Chondrocyte (in vitro differentiated cells): ENCODE results near the gene TNPO3. TPM values are rescaled to one million over a fixed set of nuclear protein-coding genes. Genes with fewer than 3 reads are reported as not detected.

Experiments used
- DNase-seq: peaks from one replicate; pipeline ENCODE4 v3.0.0; 2021; ENCODE audit warnings: mixed read lengths, low spot score
- H3K27ac Mint-ChIP-seq: one replicate; pipeline ENCODE4 v1.8.0; 2021; ENCODE audit warnings: mild to moderate bottlenecking, moderate library complexity, mixed read lengths; ENCODE audit not compliant: unreplicated experiment
- H3K27me3 Mint-ChIP-seq: 2 replicates; pipeline ENCODE4 v1.8.0; 2021; ENCODE audit warnings: low read depth, mixed read lengths
- H3K36me3 Mint-ChIP-seq: 2 replicates; pipeline ENCODE4 v1.8.0; 2021; ENCODE audit warnings: low read depth, mixed read lengths
- H3K4me1 Mint-ChIP-seq: 2 replicates; pipeline ENCODE4 v1.8.0; 2021; ENCODE audit warnings: low read depth, mild to moderate bottlenecking, mixed read lengths
- H3K4me3 Mint-ChIP-seq: one replicate; pipeline ENCODE4 v1.8.0; 2021; ENCODE audit warnings: mild to moderate bottlenecking, moderate library complexity, mixed read lengths; ENCODE audit not compliant: unreplicated experiment
- H3K9me3 Mint-ChIP-seq: 2 replicates; pipeline ENCODE4 v1.8.0; 2021; ENCODE audit warnings: low read depth, mixed read lengths
- total RNA-seq: library from RNA; stranded (reverse); gene quantifications from 3 replicates; pipeline ENCODE4 v1.2.1, GENCODE V29; 2021
- TF ChIP-seq, protein P1 (sequence below): fragments of 200-600 bp; sonication (generic); IDR thresholded peaks from 2 replicates; pipeline ENCODE4 v1.5.0; 2021; ENCODE audit warnings: antibody characterized with exemption, mild to moderate bottlenecking, moderate library complexity

Gene TNPO3
- total RNA-seq, 1 donor from 2014 or later = 44.0 TPM

DNA sequence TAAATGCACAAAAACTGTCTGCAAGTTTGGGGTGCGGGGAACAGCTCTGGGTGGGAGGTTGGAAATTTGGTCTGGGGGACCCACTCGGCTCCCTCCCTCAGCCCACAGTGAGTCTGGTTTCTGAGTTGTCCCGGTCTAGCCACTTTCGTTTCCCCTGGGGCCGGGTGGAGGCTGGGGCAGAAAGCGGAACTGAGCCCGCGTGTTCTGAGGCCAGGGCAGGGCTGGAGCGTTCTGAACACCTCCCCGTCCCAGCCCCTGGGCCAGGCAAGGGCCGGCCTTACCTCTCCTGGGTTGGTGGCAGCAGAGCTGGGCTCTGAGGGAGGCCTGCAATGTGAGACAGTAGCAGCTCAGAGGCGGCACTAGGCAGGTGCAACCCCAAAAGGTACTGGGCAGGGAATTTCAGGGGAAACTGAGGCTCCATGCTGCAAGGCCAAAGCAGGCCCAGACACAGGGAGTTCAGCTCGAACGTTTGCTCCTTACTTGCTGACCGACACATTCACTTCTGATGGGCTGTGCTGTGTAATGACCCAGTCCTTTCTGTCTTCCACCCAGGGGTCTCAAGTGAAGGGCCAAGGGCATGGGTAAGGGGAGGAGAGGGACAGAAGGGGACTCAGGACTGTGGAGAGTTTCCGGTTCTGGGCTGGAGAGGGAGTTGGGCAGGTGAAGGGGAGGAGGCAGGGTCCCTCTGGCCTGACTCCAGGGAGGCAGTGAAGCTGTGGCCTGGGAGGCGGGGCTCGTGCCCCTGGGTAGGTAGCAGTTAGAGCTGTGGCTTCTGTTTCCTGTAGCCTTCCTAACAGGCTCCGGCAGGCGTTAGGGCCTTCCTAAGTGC, 114.2 kb downstream of the TNPO3 start:
- H3K27ac Mint-ChIP-seq = no peak overlapping the region
- H3K9me3 Mint-ChIP-seq = no peaks in the 10 kb centered on the region
- peaks cover 20% of the 10 kb centered on the region for H3K27me3 Mint-ChIP-seq
- TF ChIP-seq, protein P1, sequence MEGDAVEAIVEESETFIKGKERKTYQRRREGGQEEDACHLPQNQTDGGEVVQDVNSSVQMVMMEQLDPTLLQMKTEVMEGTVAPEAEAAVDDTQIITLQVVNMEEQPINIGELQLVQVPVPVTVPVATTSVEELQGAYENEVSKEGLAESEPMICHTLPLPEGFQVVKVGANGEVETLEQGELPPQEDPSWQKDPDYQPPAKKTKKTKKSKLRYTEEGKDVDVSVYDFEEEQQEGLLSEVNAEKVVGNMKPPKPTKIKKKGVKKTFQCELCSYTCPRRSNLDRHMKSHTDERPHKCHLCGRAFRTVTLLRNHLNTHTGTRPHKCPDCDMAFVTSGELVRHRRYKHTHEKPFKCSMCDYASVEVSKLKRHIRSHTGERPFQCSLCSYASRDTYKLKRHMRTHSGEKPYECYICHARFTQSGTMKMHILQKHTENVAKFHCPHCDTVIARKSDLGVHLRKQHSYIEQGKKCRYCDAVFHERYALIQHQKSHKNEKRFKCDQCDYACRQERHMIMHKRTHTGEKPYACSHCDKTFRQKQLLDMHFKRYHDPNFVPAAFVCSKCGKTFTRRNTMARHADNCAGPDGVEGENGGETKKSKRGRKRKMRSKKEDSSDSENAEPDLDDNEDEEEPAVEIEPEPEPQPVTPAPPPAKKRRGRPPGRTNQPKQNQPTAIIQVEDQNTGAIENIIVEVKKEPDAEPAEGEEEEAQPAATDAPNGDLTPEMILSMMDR = no peak
- H3K36me3 Mint-ChIP-seq = no peaks in the 10 kb centered on the region
- H3K4me1 Mint-ChIP-seq = peaks cover 8% of the 10 kb centered on the region
- H3K4me3 Mint-ChIP-seq = no peak overlapping the region
- no peak for DNase-seq

DNA sequence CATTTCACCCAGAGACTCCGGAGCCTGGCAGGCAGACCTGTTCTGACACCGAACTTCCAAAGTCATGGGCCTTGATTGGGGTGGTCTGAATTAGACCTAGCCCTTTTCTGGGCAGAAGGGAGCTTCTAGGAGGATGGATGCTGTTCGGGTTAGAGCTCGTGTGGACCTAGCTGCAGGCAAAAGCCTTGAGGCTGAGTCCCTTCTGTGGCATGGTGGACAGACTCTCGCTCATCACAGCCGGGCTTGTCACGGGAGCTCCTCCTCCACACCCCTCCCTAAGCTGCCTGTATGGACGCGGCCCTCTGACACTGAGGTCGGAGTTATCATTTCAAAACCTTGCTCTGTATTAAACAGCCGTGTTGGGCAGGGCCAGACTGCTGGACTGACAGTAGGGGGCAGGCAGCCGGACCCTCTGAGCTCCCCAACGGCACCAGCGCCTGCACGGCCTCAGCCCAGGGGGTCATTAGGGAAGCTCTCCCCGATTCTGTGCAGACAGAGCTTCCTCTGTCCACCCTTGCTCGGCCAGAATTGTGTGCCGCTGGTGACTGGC, 115.0 kb downstream of the TNPO3 start:
- H3K4me1 Mint-ChIP-seq = peaks cover 8% of the 10 kb centered on the region
- TF ChIP-seq, protein P1 = no peak
- no peak for DNase-seq
- H3K27me3 Mint-ChIP-seq = peaks cover 25% of the 10 kb centered on the region
- no peak overlapping the region for H3K4me3 Mint-ChIP-seq
- no peaks in the 10 kb centered on the region for H3K9me3 Mint-ChIP-seq
- no peaks in the 10 kb centered on the region for H3K36me3 Mint-ChIP-seq
- no peak overlapping the region for H3K27ac Mint-ChIP-seq

DNA sequence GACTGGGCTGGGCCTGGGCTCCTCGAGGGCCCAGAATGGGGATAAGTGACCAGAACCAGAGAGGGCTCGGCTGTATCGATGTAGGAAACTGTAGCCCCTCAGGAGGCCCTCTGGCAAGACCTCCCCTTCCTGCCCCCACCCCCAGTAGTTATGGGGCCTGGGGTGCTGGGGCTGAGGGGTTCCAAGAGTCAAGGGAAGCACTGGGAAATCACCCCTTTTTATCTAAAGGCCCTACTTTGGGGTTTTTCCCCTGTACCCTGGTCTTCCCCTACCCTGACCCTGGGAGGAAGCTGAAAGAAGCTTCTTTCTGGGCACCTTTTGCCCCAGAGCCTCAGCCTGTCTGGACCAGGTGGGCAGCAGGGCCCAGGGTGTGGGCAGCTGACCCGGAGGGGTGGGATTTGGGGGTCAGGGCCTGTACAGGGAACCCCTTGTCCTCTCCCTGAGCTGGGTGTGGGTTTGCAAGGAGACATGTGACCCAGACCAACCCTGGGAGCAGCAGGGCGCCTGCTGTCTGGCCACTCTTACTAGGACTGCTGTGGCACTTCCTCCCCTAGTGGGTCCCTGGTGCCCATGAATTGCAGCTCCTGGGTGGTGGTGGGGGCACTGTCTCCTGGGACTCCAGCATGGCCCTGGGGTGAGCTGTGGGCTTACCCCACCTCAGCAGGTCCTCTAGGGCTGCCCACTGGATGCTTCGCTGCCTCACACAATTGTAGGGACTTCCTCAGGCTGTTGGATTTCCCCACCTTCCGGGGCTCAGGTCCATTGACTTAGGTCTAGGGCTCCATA, 115.6 kb downstream of the TNPO3 start:
- no peak overlapping the region for H3K4me3 Mint-ChIP-seq
- H3K36me3 Mint-ChIP-seq = no peaks in the 10 kb centered on the region
- DNase-seq = no peak
- no peak overlapping the region for H3K27ac Mint-ChIP-seq
- peaks cover 8% of the 10 kb centered on the region for H3K4me1 Mint-ChIP-seq
- peaks cover 25% of the 10 kb centered on the region for H3K27me3 Mint-ChIP-seq
- no peaks in the 10 kb centered on the region for H3K9me3 Mint-ChIP-seq
- TF ChIP-seq, protein P1 = no peak

DNA sequence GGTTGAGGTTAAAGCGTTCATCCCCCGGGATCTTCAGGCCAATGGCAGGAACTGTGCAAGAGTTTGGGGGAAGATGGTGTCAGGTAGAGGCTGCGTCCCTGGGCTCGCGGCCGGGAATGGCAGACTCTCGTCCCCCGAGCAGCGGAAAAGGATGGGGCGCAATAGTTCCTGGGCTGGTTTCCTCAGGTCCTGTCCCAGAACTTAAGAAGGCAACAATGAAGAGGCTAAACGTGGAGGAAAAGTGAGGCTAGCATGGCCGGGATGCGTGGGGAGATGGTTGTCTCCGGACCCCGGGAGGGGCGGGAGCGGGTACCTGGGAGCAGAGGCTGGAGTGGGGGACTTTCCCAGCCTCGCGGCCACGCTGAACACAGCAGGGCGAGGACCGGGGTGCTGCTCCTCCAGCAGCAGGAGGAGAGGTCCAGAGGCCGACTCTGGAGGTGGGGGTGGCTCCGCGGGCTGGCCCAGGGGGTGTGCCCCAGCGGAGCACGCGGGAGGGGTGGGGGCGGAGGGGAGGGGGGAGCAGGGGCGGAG, 116.3 kb downstream of the TNPO3 start:
- Mint-ChIP-seq H3K4me3 (peak overlapping the region; percentile 65), H3K9me3 (no peaks in the 10 kb centered on the region), H3K4me1 (peaks cover 8% of the 10 kb centered on the region), H3K27me3 (peaks cover 25% of the 10 kb centered on the region), H3K36me3 (no peaks in the 10 kb centered on the region), H3K27ac (no peak overlapping the region)
- TF ChIP-seq, protein P1 = no peak
- DNase-seq = no peak
